Small intestine (tissue), 7 donors: Measurements from ENCODE around the gene KRTAP5-9. TPM values are rescaled to one million over a fixed set of nuclear protein-coding genes. Genes with fewer than 3 reads are reported as not detected.
A peak's percentile ranks its signal among the peaks of the same experiment; 100 is the strongest.

Experiments
- DNase-seq, 2 donors: peaks; one replicate each; pipeline versions ENCODE4 v3.0.0 to v3.0.0-alpha.2; 2013
- FAIRE-seq: peaks from 2 replicates; lab custom pipeline; 2012; peaks lifted over from hg19 to GRCh38; lab: Jason Lieb, UNC
- H3K27ac ChIP-seq, 3 donors: one replicate each; pipeline ENCODE4 v1.5.1; 2013; ENCODE audit warnings: low read length in 2 of 3, mild to moderate bottlenecking in 2 of 3, control low read depth in 1 of 3, inconsistent platforms in 1 of 3, low read depth in 1 of 3, moderate library complexity in 1 of 3
- H3K27me3 ChIP-seq, 3 donors: one replicate each; pipeline ENCODE4 v1.6.1; 2013; ENCODE audit warnings: low read length in 3 of 3, inconsistent platforms in 1 of 3; ENCODE audit not compliant: control insufficient read depth in 3 of 3, insufficient read depth in 3 of 3
- H3K36me3 ChIP-seq, 3 donors: one replicate each; pipeline ENCODE4 v1.6.1; 2013; ENCODE audit warnings: low read length in 3 of 3, inconsistent platforms in 1 of 3, low read depth in 1 of 3, mild to moderate bottlenecking in 1 of 3, moderate library complexity in 1 of 3; ENCODE audit not compliant: control insufficient read depth in 3 of 3, insufficient read depth in 2 of 3
- H3K4me1 ChIP-seq, 3 donors: one replicate each; pipeline ENCODE4 v1.6.1; 2013; ENCODE audit warnings: low read length in 2 of 3, inconsistent platforms in 1 of 3, low read depth in 1 of 3, mild to moderate bottlenecking in 1 of 3, moderate library complexity in 1 of 3; ENCODE audit not compliant: control insufficient read depth in 3 of 3, insufficient read depth in 2 of 3
- H3K4me3 ChIP-seq, 3 donors: one replicate each; pipeline ENCODE4 v1.5.1; 2013; ENCODE audit warnings: low read length in 3 of 3, control low read depth in 1 of 3, inconsistent platforms in 1 of 3, low read depth in 1 of 3, mild to moderate bottlenecking in 1 of 3, moderate library complexity in 1 of 3
- H3K9me3 ChIP-seq, 2 donors: one replicate each; pipeline ENCODE4 v1.6.1; 2013; ENCODE audit warnings: low read depth in 1 of 2, low read length in 1 of 2; ENCODE audit not compliant: control insufficient read depth in 2 of 2, insufficient read depth in 1 of 2
- WGBS, 3 donors: extraction: QIAGEN DNeasy Blood & Tissue Kit; methylation state at CpG; one replicate each; pipeline ENCODE4 v1.1.7; 2013; 5-methylcytosine and 5-hydroxymethylcytosine counted together
- polyA plus RNA-seq, 4 donors: library from polyadenylated mRNA; stranded (reverse) in 3 of 4; unstranded in 1 of 4; fragments of 200-250 nt in 3 of 4; fragments of 120-200 nt in 1 of 4; gene quantifications; one replicate each; pipeline versions ENCODE4 v1.2.1 to v1.2.3, GENCODE V29; 2013
- donor health status: healthy with polysubstance abuse.
- donor health status: control.
- donor health status: control.
- donor health status: Bipolar disorder and iron deficiency.
- donor health status: healthy.

Gene KRTAP5-9
- polyA plus RNA-seq, 4 donors = 0.31 to 0.67 (median 0.50) TPM; not detected in 1

DNA sequence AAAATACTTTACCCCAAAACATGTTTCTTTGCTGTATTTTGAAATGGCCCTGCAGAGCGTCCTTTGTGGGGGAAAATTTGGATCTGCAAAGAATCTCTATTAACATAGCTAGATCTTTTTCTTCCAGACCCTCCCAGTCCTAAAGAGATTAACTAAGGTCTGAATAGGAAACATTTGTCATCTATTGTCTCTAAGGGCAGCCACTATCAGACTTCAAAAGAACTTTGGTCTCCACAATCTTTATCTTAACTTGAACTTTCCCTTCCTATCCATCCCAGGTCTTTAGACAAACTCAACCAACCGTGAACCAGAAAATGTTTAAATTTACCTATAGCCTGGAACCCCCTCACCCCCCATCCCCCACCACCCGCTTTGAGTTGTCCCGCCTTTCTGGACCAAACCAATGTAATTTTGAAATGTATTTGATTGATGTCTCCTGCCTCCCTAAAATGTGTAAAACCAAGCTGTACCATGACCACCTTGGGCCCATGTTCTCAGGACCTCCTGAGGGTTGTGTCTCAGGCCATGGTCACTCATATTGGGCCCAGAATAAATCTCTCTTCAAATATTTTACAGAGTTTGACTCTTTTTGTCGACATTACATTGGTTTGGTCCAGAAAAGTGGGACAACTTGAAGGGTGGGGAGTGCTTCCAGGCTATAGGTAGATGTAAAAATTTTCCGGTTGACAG, 3.5 kb upstream of the KRTAP5-9 start:
- Histone ChIP-seq H3K36me3 (no peaks in the 10 kb centered on the region), H3K4me3 (no peak overlapping the region), H3K9me3 (peaks cover 0 to 19% of the 10 kb centered on the region in 2 donors), H3K27me3 (peaks cover 0 to 2% (median 0%) of the 10 kb centered on the region in 3 donors), H3K4me1 (peaks cover 2 to 5% (median 4%) of the 10 kb centered on the region in 3 donors), H3K27ac (no peak overlapping the region)
- peak in 1 of 2 donors; percentile 43 for DNase-seq
- FAIRE-seq = no peak
- 48 to 68% (median 57%) methylated on average over 6 of the region's 6 CpGs for WGBS, 3 donors

- 86 to 94% (median 89%) methylated on average over 11 to 12 of the region's 12 CpGs for WGBS, 3 donors
- FAIRE-seq (no peak), DNase-seq (no peak)
- H3K4me1 ChIP-seq = peaks cover 2 to 5% (median 4%) of the 10 kb centered on the region in 3 donors
- H3K9me3 ChIP-seq = peaks cover 0 to 17% of the 10 kb centered on the region in 2 donors
- H3K4me3 ChIP-seq = no peak overlapping the region
- peaks cover 0 to 2% (median 0%) of the 10 kb centered on the region in 3 donors for H3K27me3 ChIP-seq
- H3K36me3 ChIP-seq = no peaks in the 10 kb centered on the region
- no peak overlapping the region for H3K27ac ChIP-seq
Observed at GRCh38 chr11:71545405-71545966, 2.7 kb upstream of the KRTAP5-9 start.

- Histone ChIP-seq H3K4me3 (no peak overlapping the region), H3K9me3 (peaks cover 0 to 12% of the 10 kb centered on the region in 2 donors), H3K4me1 (peaks cover 2 to 4% (median 4%) of the 10 kb centered on the region in 3 donors), H3K27me3 (no peaks in the 10 kb centered on the region), H3K27ac (no peak overlapping the region), H3K36me3 (no peaks in the 10 kb centered on the region)
- 33 to 64% (median 44%) methylated on average over 5 of the region's 5 CpGs for WGBS, 3 donors
- FAIRE-seq = no peak
- no peak for DNase-seq
Observed at GRCh38 chr11:71548716-71549151, 514 bp downstream of the KRTAP5-9 start.

- DNase-seq (no peak), FAIRE-seq (no peak)
- no peaks in the 10 kb centered on the region for H3K36me3 ChIP-seq
- no peaks in the 10 kb centered on the region for H3K4me1 ChIP-seq
- peaks cover 0 to 5% of the 10 kb centered on the region in 2 donors for H3K9me3 ChIP-seq
- no peak overlapping the region for H3K4me3 ChIP-seq
- no peak overlapping the region for H3K27ac ChIP-seq
- WGBS, 3 donors = 92 to 98% (median 93%) methylated on average over 1 of the region's 1 CpG
- no peaks in the 10 kb centered on the region for H3K27me3 ChIP-seq
Observed at GRCh38 chr11:71551711-71552110, 3.5 kb downstream of the KRTAP5-9 start.

DNA sequence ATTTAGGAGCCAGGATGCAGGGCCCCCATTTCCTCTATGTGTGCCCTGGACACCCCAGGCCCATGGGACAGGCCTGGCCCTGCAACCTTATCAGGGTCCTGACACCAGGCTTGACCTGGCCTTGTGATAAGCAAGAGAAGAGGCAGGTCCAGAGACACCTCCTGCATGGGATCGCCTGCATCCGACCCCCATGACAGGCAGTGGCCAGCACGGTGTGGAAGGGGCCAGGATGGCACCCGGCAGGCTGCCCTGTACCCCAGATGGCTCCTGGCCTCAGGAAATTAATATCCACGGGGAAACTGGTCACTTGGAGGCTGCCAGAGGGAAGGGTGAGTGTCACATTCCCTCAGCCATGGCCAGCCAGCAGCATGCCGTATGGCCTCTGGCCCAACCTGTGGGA, 6.8 kb downstream of the KRTAP5-9 start:
- Histone ChIP-seq H3K9me3 (no peaks in the 10 kb centered on the region), H3K36me3 (no peaks in the 10 kb centered on the region), H3K4me3 (no peak overlapping the region), H3K4me1 (no peaks in the 10 kb centered on the region), H3K27ac (no peak overlapping the region), H3K27me3 (no peaks in the 10 kb centered on the region)
- DNase-seq (no peak), FAIRE-seq (no peak)
- WGBS, 3 donors = 82 to 90% (median 88%) methylated on average over 6 of the region's 6 CpGs

DNA sequence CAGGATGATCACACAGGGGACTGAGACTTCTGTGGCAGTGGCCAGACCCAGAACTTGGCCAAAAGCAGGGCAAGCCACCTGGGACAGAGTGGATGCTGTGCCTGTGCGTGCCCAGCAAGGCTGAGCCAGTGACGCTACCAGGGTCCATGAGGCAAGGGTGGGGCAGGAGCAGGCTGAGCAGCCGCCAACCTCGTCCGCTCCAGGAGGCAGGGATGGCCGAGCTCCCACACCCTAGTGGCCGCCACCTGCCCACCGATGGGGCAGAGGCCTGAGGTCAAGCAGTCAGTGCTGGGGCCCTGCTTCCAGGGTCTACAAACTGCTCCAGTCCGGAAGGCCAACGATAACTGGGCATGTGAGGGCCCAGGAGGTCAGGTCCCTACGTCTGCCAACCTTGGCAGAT, 7.3 kb downstream of the KRTAP5-9 start:
- no peak overlapping the region for H3K27ac ChIP-seq
- no peaks in the 10 kb centered on the region for H3K27me3 ChIP-seq
- H3K4me3 ChIP-seq = no peak overlapping the region
- no peak for DNase-seq
- no peaks in the 10 kb centered on the region for H3K4me1 ChIP-seq
- FAIRE-seq = no peak
- 87 to 92% (median 92%) methylated on average over 8 to 11 of the region's 11 CpGs for WGBS, 3 donors
- H3K36me3 ChIP-seq = no peaks in the 10 kb centered on the region
- no peaks in the 10 kb centered on the region for H3K9me3 ChIP-seq

- WGBS, 3 donors = 84 to 91% (median 84%) methylated on average over 4 of the region's 4 CpGs
- FAIRE-seq = no peak
Observed at GRCh38 chr11:71556018-71556417, 7.8 kb downstream of the KRTAP5-9 start.

GRCh38 chr11:71557257-71557656, 9.0 kb downstream of the KRTAP5-9 start:
- H3K4me1 ChIP-seq = no peaks in the 10 kb centered on the region
- no peaks in the 10 kb centered on the region for H3K27me3 ChIP-seq
- H3K27ac ChIP-seq = no peak overlapping the region
- no peaks in the 10 kb centered on the region for H3K36me3 ChIP-seq
- no peak overlapping the region for H3K4me3 ChIP-seq
- no peak for FAIRE-seq
- no peak for DNase-seq
- peaks cover 0 to 2% of the 10 kb centered on the region in 2 donors for H3K9me3 ChIP-seq

More at GRCh38 chr11:71556018-71556417, 7.8 kb downstream of the KRTAP5-9 start:
- Histone ChIP-seq H3K27ac (no peak overlapping the region), H3K9me3 (no peaks in the 10 kb centered on the region), H3K4me3 (no peak overlapping the region), H3K27me3 (no peaks in the 10 kb centered on the region), H3K4me1 (no peaks in the 10 kb centered on the region), H3K36me3 (no peaks in the 10 kb centered on the region)
- no peak for DNase-seq
